Colonic mucosa (tissue), 4 donors: ENCODE measurements around the gene ULK3. TPM values are rescaled to one million over a fixed set of nuclear protein-coding genes. Genes with fewer than 3 reads are reported as not detected.

Experiments used
- DNase-seq: peaks from one replicate; pipeline ENCODE4 v3.0.0-alpha.2; 2020
- H3K27ac ChIP-seq: fragments of 200-600 bp; one replicate; pipeline ENCODE4 v1.8.0; 2021
- H3K27me3 ChIP-seq: fragments of 200-600 bp; one replicate; pipeline ENCODE4 v1.8.0; 2021
- H3K36me3 ChIP-seq: fragments of 200-600 bp; one replicate; pipeline ENCODE4 v1.8.0; 2021
- H3K4me1 ChIP-seq: fragments of 200-600 bp; one replicate; pipeline ENCODE4 v1.8.0; 2021; ENCODE audit warnings: mild to moderate bottlenecking
- H3K4me3 ChIP-seq: fragments of 200-600 bp; one replicate; pipeline ENCODE4 v1.8.0; 2021
- H3K9ac ChIP-seq, 2 donors: one replicate each; pipeline ENCODE4 v1.7.0; 2013; ENCODE audit warnings: control low read depth in 2 of 2, low read depth in 2 of 2, low read length in 2 of 2
- H3K9me3 ChIP-seq: fragments of 200-600 bp; one replicate; pipeline ENCODE4 v1.8.0; 2021
- intact Hi-C: fragments of 100-400 bp; cut with DNase I; formaldehyde crosslinking; loops from one replicate; pipeline ENCODE4 v1.14.1; 2022
- total RNA-seq, 2 donors: library from RNA; stranded (reverse); fragmentation: NEBNext Ultra II Directional in 1 of 2; extraction: Animal tissue kit (Norgen Biotek cat#: 25700) in 1 of 2; gene quantifications; one replicate each; pipeline ENCODE4 v1.2.1, GENCODE V29; 2021
- TF ChIP-seq, protein P1 (sequence below): fragments of 200-600 bp; IDR thresholded peaks from one replicate; pipeline ENCODE4 v1.8.0; 2022; ENCODE audit warnings: antibody characterized with exemption, mild to moderate bottlenecking
- donor health status: healthy.
- donor health status: DM: no; HTN: no; CAD: no.
- donor health status: DM: no; HTN: no; CAD: no.

The ULK3 gene
- total RNA-seq, 2 donors from 2014 or later: 45.6 to 50.7 TPM

DNA sequence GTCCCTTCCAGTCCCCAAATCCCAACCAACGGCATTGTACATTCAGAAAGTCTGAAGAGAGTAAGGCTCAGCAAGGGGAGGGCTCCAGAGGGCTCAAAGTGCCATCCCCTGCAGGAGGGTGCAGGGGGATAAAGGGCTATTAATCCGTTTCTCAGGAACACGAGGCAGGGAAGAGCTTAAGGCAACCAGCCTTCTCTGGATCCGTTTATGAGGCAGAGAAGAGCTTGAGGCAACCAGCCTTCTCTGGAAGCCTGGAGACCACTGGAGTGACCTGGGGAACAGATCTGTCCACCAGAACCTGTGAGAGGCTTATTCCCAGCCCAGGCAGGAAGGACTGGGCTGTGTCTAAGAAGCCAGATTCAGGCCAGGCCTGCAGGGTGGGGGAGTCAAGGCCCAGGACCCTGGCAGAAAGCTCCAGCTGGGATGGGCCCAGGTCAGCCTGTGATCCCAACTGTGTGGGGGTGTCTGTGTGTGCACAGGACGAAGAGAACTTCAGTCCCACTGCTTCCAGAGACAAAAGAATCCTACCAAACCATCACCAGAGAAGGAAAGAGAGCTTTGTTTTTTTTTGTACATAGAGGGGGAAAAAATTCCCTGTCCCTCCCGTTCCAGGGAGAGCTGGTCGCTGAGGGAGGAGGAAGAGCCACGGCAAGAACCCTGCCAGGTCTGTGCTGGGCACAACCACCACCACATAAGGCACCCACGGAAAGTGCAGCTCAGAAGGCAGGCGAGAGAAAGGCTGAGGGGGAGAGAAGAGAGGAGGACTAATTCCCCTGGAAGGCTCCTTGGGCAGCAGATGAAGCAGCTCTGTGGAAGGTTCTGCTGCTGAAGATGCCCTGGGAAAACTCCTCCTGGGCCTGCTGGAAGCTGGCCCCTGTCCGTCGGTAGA, 1.6 kb upstream of the ULK3 start:
- no peak overlapping the region for H3K4me3 ChIP-seq
- H3K9me3 ChIP-seq: no peaks in the 10 kb centered on the region
- peaks cover 6% of the 10 kb centered on the region for H3K36me3 ChIP-seq
- no peaks in the 10 kb centered on the region for H3K27me3 ChIP-seq
- peak overlapping the region; percentile 16 for H3K27ac ChIP-seq
- no peak overlapping the region for H3K9ac ChIP-seq
- DNase-seq: no peak
- TF ChIP-seq, protein P1, sequence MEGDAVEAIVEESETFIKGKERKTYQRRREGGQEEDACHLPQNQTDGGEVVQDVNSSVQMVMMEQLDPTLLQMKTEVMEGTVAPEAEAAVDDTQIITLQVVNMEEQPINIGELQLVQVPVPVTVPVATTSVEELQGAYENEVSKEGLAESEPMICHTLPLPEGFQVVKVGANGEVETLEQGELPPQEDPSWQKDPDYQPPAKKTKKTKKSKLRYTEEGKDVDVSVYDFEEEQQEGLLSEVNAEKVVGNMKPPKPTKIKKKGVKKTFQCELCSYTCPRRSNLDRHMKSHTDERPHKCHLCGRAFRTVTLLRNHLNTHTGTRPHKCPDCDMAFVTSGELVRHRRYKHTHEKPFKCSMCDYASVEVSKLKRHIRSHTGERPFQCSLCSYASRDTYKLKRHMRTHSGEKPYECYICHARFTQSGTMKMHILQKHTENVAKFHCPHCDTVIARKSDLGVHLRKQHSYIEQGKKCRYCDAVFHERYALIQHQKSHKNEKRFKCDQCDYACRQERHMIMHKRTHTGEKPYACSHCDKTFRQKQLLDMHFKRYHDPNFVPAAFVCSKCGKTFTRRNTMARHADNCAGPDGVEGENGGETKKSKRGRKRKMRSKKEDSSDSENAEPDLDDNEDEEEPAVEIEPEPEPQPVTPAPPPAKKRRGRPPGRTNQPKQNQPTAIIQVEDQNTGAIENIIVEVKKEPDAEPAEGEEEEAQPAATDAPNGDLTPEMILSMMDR: no peak
- intact Hi-C loops: loop anchor here (5.0 kb wide), 1 partner anchor 58 kb away; no protein-coding TSS in a partner anchor
- peaks cover 17% of the 10 kb centered on the region for H3K4me1 ChIP-seq

- H3K9ac ChIP-seq: peak overlapping the region in 1 of 2 donors; percentile 95
- TF ChIP-seq, protein P1: no peak
Observed at GRCh38 chr15:74843891-74844299, 939 bp upstream of the ULK3 start.

GRCh38 chr15:74843445-74843828, 481 bp upstream of the ULK3 start:
- no peak for DNase-seq
- H3K4me3 ChIP-seq: peak overlapping the region; percentile 90
- TF ChIP-seq, protein P1: no peak
- intact Hi-C loops: loop anchor here (5.0 kb wide), 1 partner anchor 59 kb away; no protein-coding TSS in a partner anchor
- H3K36me3 ChIP-seq: peaks cover 4% of the 10 kb centered on the region
- peaks cover 17% of the 10 kb centered on the region for H3K4me1 ChIP-seq
- no peaks in the 10 kb centered on the region for H3K27me3 ChIP-seq
- H3K9ac ChIP-seq: peak overlapping the region; percentile 79 to 95
- peak overlapping the region; percentile 92 for H3K27ac ChIP-seq
- no peaks in the 10 kb centered on the region for H3K9me3 ChIP-seq

More at GRCh38 chr15:74843891-74844299, 939 bp upstream of the ULK3 start:
- Histone ChIP-seq H3K4me3 (no peak overlapping the region), H3K27me3 (no peaks in the 10 kb centered on the region), H3K27ac (peak overlapping the region; percentile 92), H3K9me3 (no peaks in the 10 kb centered on the region), H3K4me1 (peaks cover 17% of the 10 kb centered on the region), H3K36me3 (peaks cover 6% of the 10 kb centered on the region)
- no peak for DNase-seq
- intact Hi-C loops: loop anchor here (5.0 kb wide), 1 partner anchor 58 kb away; no protein-coding TSS in a partner anchor

- Histone ChIP-seq H3K36me3 (no peaks in the 10 kb centered on the region), H3K9ac (peak overlapping the region in 1 of 2 donors; percentile 93)
- TF ChIP-seq, protein P1: no peak
Observed at GRCh38 chr15:74841891-74842373, 1.0 kb downstream of the ULK3 start.

GRCh38 chr15:74840851-74841775, 1.8 kb downstream of the ULK3 start:
- Histone ChIP-seq H3K27ac (no peak overlapping the region), H3K4me3 (no peak overlapping the region), H3K27me3 (no peaks in the 10 kb centered on the region), H3K9ac (peak overlapping the region in 1 of 2 donors; percentile 93), H3K9me3 (no peaks in the 10 kb centered on the region), H3K36me3 (no peaks in the 10 kb centered on the region), H3K4me1 (peaks cover 17% of the 10 kb centered on the region)
- intact Hi-C loops: loop anchor here (5.0 kb wide), 1 partner anchor 61 kb away; no protein-coding TSS in a partner anchor
- DNase-seq: no peak
- TF ChIP-seq, protein P1: no peak

More at GRCh38 chr15:74841891-74842373, 1.0 kb downstream of the ULK3 start:
- intact Hi-C loops: loop anchor here (5.0 kb wide), 1 partner anchor 60 kb away; no protein-coding TSS in a partner anchor
- Histone ChIP-seq H3K4me3 (peak overlapping the region; percentile 90), H3K9me3 (no peaks in the 10 kb centered on the region), H3K27me3 (no peaks in the 10 kb centered on the region), H3K27ac (no peak overlapping the region), H3K4me1 (peaks cover 17% of the 10 kb centered on the region)
- DNase-seq: peak; percentile 50
